GM20000 (cell line): ENCODE results near the gene ERC1.
"Not testable (repeated sequence)": the region's sequence is repeated elsewhere in the genome, so short reads cannot be mapped to it uniquely, and the experiment has no call there.

Experiments used
- DNase-seq: peaks from one replicate; pipeline ENCODE4 v3.0.0; 2012; ENCODE audit warnings: low spot score
- CTCF ChIP-seq: IDR thresholded peaks from 2 replicates; pipeline ENCODE4 v1.5.1; 2012; ENCODE audit warnings: mild to moderate bottlenecking, control low read depth; ENCODE audit errors: extremely low read depth, missing control alignments

The ERC1 gene

GRCh38 chr12:1080520-1081223 lies 89.6 kb downstream of the ERC1 start:
- TF ChIP-seq CTCF: no peak

GRCh38 chr12:1083151-1083888 lies 92.3 kb downstream of the ERC1 start:
- TF ChIP-seq CTCF: no peak
- no peak for DNase-seq

More at GRCh38 chr12:1080520-1081223, 89.6 kb downstream of the ERC1 start:
- DNase-seq: peak; percentile 15

- TF ChIP-seq CTCF: no peak
- no peak for DNase-seq
Observed at GRCh38 chr12:1083889-1084262, 92.9 kb downstream of the ERC1 start.

GRCh38 chr12:1091350-1091749 lies 100.3 kb downstream of the ERC1 start:
- DNase-seq: no peak
- TF ChIP-seq CTCF: no peak

- peak; percentile 76 for TF ChIP-seq CTCF
- peak; percentile 29 for DNase-seq
Observed at GRCh38 chr12:1093166-1093751, 102.2 kb downstream of the ERC1 start.

- no peak for TF ChIP-seq CTCF
- DNase-seq: peak; percentile 18
Observed at GRCh38 chr12:1094714-1095113, 103.7 kb downstream of the ERC1 start.

GRCh38 chr12:1099158-1099557 lies 108.1 kb downstream of the ERC1 start:
- no peak for TF ChIP-seq CTCF
- DNase-seq: peak; percentile 46

- DNase-seq: not testable (repeated sequence)
Observed at GRCh38 chr12:1099618-1100017, 108.6 kb downstream of the ERC1 start.
